NB4 (cell line): ENCODE data around the gene COL11A1.
"Not testable (repeated sequence)": the region's sequence is repeated elsewhere in the genome, so short reads cannot be mapped to it uniquely, and the experiment has no call there.

Source experiments
- DNase-seq: peaks from one replicate; pipeline ENCODE4 v3.0.0; 2010; ENCODE audit warnings: low read depth
- H3K4me3 ChIP-seq: one replicate; pipeline ENCODE4 v1.5.1; 2011; ENCODE audit warnings: mild to moderate bottlenecking, low read depth, low read length, moderate library complexity
- MAX ChIP-seq: IDR thresholded peaks from 2 replicates; pipeline ENCODE4 v1.6.1; 2011; ENCODE audit warnings: low read depth, low read length
- MYC ChIP-seq: IDR thresholded peaks from 2 replicates; pipeline ENCODE4 v1.6.1; 2011; ENCODE audit warnings: low read depth, low read length
- POLR2A ChIP-seq: IDR thresholded peaks from 2 replicates; pipeline ENCODE4 v1.6.1; 2011; ENCODE audit warnings: mild to moderate bottlenecking; ENCODE audit not compliant: insufficient read length; ENCODE audit errors: extremely low read depth
- TF ChIP-seq, protein P1 (sequence below): IDR thresholded peaks from one replicate; pipeline ENCODE4 v1.5.1; 2012; ENCODE audit warnings: low read depth, low read length

Gene COL11A1

DNA sequence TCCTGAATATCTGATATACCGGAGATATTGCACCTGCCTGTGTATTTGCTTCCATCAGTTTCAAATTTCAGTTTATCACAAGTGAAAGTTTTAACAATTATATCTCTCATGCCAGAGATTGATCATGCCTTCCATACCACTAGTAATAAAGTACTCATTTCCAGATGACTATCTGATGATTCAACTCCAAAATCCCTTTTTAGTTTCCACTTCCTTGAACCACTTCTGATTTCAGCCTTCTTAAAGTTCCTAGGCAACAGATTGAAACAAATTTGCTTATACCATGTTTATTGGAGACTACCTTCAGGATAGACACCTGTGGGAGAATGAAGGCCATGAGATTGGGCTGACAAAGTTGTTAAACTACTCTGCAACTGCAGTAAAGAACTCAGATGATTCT is 21.5 kb upstream of the COL11A1 start:
- TF ChIP-seq, protein P1, sequence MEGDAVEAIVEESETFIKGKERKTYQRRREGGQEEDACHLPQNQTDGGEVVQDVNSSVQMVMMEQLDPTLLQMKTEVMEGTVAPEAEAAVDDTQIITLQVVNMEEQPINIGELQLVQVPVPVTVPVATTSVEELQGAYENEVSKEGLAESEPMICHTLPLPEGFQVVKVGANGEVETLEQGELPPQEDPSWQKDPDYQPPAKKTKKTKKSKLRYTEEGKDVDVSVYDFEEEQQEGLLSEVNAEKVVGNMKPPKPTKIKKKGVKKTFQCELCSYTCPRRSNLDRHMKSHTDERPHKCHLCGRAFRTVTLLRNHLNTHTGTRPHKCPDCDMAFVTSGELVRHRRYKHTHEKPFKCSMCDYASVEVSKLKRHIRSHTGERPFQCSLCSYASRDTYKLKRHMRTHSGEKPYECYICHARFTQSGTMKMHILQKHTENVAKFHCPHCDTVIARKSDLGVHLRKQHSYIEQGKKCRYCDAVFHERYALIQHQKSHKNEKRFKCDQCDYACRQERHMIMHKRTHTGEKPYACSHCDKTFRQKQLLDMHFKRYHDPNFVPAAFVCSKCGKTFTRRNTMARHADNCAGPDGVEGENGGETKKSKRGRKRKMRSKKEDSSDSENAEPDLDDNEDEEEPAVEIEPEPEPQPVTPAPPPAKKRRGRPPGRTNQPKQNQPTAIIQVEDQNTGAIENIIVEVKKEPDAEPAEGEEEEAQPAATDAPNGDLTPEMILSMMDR: no peak
- TF ChIP-seq MAX (no peak), POLR2A (no peak)
- DNase-seq: no peak

GRCh38 chr1:103129255-103129654 is 20.9 kb upstream of the COL11A1 start:
- no peak overlapping the region for H3K4me3 ChIP-seq
- DNase-seq: no peak
- no peak for TF ChIP-seq MAX
- no peak for TF ChIP-seq POLR2A
- no peak for TF ChIP-seq MYC
- TF ChIP-seq, protein P1: no peak

More for the DNA sequence above, 21.5 kb upstream of the COL11A1 start:
- no peak overlapping the region for H3K4me3 ChIP-seq

- not testable (repeated sequence) for DNase-seq, H3K4me3 ChIP-seq
Observed at GRCh38 chr1:103128256-103128655, 19.9 kb upstream of the COL11A1 start.

DNA sequence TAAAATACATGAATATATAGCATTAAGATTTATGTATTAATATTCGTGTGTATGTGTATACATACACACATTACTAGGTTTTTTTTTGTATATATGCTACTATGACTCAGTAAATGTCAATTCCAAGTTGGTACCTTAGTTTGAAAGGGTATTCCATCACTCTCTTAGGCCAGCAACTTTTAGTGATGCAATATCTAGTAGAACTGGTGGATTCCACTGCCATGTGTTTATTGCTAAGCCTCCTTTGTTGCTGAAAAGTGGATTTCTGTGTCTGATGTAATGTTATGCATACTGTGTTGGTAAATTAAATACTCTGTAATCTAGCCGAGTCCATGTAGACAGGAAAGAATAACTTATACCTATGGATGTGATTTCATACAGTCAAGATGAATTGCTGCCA is 16.9 kb upstream of the COL11A1 start:
- DNase-seq: no peak
- no peak for TF ChIP-seq POLR2A
- no peak for TF ChIP-seq MAX
- TF ChIP-seq, protein P1: no peak
- no peak overlapping the region for H3K4me3 ChIP-seq

DNA sequence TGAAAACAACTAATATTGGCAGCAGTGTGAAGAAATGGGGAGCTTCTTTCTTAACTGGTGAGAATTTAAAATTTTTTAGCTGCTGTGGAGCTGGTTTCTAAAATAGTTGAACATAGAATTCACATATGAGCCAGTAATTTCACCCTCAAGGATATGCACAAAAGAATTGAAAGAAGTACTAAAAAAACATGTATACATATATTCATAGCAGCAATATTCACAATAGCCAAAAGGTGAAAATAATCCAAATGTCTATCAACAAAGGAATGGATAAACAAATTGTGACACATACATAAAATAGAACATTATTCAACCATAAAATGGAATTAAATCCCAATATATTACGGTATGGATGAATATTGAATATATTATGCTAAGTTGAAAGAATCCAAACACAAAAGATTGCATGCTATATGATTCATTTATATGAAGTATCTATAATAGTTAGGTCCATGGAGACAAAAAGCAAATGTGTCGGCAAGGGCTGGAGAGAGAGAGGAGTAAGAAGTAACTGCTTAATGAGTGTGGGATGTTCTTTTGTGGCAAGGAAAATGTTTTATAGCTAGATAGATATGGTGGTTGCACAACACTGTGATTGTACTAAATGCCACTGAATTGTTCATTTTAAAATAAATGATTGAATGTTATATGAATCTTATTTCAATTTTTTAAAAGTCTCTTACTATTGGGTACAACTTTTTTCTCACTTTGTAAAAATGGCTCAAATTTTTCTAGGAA is 14.8 kb upstream of the COL11A1 start:
- TF ChIP-seq POLR2A: no peak
- TF ChIP-seq, protein P1: no peak
- no peak for TF ChIP-seq MYC
- no peak for TF ChIP-seq MAX
- no peak for DNase-seq
- no peak overlapping the region for H3K4me3 ChIP-seq

DNA sequence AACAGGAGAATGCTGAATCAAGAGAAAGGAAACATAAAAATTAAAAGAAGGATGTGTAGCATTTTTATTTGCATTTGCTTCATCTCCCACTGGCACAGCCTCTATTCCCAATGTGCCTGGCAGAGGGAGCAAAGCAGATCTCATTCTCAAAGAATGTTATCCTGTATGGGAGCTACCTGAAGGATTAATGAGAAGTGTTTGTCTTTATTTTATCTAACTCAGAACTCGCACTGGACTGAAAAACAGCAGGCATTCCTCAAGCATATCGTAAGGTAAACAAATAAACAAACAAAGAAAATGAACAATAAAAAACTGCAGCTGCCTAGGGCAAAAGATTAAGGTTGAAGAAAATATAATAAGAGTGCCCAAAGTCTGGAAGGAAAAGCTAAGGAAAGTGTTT is 12.7 kb upstream of the COL11A1 start:
- no peak for TF ChIP-seq POLR2A
- TF ChIP-seq MYC: no peak
- TF ChIP-seq, protein P1: no peak
- no peak for TF ChIP-seq MAX
- no peak overlapping the region for H3K4me3 ChIP-seq
- no peak for DNase-seq
